Measurements from ENCODE around the gene CALN1.
"Not testable (repeated sequence)": the region's sequence is repeated elsewhere in the genome, so short reads cannot be mapped to it uniquely, and the experiment has no call there.

CALN1 gene

DNA sequence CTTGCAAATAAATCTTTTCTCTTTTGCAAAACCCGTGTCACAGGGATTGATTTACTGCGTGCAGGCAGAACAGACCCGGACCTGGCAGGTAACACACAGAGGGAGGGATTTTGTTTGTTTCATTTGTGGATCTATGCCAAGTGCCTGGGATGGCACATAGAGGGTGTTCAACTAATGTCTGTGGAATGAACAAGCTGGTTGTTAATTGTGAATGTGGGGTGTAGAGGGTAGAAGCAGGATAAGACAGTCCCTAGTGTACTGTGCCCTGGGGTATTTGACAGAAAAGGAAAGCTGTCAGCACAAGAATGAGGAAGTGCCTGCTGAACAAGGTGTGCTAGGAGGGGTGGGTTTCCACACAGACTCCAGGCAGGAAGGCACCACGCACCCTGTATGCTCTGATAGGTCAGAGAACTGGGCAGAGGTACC is 331.8 kb downstream of the CALN1 start:
- no peak for DNase-seq

DNA sequence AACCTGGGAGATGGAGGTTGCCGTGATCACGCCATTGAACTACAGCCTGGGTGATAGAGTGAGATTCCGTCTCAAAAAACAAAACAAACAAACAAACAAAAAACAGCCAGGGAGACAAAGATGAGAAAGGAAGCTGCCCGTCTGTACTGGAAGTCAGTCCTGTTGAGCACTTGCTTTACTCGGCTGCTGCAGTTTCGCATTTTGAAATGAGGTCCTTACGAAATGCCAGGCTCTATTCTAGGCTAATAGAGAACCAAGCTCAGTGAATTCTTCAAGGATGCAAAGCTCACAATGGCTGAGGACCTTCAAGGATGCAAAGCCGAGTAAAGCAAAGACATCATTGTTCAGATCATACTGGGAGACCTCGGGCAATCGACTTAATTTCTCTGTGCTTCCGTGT is 333.3 kb downstream of the CALN1 start:
- no peak for DNase-seq

DNA sequence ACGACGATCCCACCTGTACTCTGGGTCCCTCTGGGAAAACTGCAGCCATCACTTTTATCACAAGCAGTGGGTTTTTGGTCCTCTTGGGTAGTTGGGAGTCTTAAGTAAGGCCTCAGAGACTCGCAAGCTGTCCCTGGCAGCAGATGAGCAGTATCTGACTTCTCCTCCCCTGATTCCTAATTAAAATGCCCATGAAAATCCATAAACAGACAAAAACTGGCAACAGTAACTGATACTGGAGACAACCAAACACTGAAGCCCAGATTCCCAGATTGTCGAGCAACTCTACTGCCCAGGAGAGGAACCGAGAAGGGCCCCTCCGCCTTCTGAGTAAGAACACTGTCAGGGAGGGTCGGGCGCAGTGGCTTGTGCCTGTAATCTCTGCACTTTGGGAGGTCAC is 333.8 kb downstream of the CALN1 start:
- no peak for DNase-seq

DNA sequence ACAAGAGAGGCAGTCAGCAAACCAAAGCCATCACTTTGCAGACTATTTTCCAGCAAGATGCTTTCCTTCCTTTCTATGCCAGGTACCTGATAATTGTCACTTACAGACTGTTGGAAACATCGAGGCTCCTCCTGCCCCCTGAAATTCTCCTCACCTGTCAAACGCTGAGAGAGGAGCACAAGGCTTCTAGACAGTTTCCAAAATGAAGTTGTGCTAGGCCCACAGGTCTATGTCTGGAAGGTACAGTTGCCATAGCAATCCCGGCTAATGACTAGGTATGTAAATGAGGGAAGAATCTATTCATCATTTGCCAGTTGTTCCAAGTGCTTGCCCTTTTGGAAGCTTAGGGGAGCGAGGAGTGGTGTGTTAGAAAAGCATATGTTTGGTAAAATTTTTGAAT is 334.4 kb downstream of the CALN1 start:
- no peak for DNase-seq

DNA sequence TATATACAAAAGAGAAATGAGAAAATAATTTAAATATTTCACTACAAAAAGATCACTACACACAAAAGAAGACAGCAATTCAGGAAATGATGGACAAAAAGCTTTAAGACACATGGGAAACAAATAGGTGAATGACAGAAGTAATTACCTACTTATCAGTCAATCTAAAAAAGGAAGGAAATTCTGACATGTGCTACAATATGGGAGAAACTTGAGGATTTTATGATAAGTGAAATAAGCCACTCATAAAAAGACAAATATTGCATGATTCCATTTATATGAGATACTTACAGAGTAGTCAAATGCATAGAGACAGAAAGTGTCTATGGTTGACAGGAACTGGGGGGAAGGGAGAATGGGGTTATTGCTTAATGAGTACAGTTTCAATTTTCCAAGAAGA is 339.2 kb downstream of the CALN1 start:
- DNase-seq = no peak

DNA sequence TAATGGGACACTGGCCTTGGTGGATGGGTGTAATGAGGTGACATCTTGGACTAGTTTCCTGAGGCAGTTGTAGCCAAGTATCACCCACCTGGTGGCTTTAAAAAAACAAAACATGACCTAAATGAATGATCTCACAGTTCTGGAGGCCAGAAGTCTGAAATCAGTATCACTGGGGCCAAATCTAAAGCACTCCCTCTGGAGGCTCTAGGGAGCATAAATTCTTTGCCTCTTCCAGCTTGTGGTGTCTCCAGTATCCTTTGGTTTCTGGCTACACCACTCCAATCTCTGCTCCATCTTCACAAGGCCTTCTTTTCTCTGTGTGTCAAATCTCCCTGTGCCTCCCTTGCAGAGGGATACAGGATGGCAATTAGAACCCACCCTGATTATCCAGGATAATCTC is 342.9 kb downstream of the CALN1 start:
- DNase-seq = no peak

DNA sequence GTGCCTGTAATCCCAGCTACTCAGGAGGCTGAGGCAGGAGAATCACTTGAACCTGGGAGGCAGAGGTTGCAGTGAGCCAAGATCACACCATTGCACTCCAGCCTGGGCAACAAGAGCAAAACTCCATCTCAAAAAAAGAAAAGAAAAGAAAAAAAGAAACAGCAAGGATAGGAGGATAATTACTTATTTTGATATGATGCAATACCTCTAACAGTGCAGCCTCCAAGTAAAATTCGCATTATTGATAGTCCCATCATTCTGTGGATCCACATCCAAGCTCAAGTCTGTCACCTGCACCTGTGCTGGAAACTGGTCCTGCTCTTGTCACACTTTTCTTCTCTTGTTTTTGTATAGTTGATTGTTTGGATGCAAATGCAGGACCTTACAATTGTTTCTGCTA is 346.4 kb downstream of the CALN1 start:
- not testable (repeated sequence) for DNase-seq

DNA sequence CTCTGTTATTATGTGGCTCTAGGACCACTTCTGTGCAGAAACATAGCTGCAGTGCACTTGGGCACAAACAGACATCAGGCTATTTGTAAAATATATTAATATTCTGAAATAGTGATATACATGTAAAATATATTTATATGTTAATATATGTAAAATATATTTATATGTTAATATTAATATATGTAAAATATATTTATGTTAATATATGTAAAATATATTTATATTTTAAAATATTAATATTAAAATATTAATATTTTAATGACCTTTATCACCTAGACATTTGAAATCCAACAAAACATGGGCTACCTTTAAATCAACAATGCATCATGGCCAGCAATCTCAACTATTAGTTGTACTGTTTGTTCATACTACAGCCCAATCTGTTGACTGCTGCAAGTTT is 347.2 kb downstream of the CALN1 start:
- no peak for DNase-seq

DNA sequence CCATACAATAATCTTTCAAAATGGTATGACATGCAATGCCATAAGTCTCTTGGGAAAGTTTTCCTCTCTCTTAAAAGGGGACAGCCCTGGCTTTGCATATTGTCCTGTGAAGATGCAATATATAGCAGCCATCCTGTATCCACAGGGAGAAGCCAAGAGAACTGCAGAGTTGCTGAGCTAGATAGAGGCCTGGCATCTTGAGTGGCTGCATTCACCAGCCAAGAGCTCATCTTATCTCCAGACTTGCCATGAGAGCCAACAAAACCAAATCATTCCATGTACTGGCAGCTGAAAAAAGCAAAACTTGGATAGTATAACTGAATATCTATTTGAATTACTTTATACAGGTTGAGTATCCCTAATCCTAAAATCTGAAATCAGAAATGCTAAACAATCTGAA is 348.8 kb downstream of the CALN1 start:
- no peak for DNase-seq

DNA sequence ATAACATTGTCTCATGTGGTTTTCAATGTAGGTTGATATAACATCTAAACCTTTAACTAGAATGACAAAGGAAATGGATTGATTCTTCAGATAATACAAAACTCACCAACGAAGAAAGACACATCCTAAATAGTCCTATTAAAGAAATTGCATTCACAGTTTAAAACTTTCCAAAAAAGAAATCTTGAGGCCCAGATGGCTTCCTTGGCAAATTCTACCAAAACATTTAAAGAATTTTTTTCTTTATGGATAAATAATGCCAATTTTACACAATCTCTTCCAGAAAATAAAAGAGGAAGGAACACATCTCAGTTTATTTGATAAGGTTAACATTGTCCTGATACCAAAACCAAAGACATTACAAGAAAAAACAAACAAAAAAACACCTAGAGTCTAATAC is 349.5 kb downstream of the CALN1 start:
- DNase-seq = no peak

DNA sequence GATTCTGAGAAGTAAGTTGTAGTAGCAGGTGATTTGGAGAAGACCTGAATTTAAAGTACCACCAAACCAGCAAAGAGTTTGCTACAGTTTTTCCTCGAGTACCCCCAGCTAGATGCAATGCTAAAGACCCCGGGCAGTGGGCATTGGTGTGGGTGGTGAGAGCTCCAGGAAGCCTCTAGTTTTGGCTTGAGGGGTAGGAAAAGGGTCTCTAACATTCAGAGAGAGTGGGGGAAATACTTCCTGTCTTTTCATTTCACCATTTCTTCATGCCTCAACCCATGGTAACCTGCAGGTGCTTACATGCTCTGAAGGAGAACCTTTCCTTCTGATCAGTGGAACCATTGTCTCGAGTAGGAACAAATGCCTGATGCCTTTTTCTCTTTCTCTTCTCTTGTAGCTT is 352.2 kb downstream of the CALN1 start:
- no peak for DNase-seq

DNA sequence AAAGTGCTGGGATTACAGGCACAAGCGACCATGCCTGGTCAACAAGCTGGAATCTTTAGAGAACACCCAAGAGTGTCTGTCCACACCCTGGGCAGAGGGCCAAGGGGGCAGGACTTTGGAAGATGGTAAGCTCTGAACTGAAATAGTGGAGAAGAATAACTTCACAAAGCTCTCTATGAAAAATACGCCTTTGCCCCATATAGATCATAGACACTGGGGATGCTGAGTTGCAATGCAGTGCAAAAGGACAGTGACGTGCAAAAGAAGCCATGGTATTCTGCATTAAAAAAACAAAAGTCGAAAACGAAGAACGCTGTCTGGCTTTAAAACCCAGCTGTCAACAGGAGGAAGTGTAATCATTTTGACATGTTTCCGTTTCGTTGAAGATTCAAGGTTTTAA is 353.6 kb downstream of the CALN1 start:
- no peak for DNase-seq

DNA sequence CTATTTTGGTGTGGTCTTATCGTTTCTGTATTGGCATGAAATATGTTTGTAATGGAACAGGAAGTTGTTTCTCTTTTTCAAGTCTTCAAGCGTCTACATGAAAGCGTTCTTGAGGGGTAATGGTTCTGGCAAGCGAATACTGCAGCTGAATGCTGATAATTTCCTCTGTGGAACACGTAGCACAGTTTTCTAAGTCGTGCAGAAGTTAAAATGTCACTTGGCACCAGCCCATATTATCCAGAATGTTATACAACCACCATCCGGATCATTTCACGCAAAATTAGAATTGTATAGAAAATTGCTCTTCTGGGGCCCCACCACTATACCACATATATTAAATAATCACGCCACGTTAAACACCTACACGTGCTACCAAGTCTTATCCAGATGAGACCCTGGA is 354.3 kb downstream of the CALN1 start:
- no peak for DNase-seq

DNA sequence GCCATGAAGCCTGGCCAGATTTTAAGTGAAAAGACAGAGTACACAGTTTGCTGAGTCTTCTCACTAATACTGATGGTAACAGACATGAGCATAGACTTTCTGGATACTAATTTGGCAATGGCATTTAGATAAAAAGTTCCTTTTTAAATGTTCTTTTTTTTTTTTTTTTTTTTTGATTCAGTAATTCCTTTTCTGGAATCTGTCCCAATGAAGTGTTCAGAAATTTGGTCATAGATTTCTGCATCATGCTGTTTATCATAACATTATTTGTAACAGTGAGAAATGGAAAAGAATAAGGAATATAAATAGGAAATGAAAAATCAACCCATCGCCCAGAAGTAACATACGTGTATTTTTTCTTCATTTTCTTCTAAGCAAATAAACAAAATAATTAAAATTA is 354.9 kb downstream of the CALN1 start:
- no peak for DNase-seq

DNA sequence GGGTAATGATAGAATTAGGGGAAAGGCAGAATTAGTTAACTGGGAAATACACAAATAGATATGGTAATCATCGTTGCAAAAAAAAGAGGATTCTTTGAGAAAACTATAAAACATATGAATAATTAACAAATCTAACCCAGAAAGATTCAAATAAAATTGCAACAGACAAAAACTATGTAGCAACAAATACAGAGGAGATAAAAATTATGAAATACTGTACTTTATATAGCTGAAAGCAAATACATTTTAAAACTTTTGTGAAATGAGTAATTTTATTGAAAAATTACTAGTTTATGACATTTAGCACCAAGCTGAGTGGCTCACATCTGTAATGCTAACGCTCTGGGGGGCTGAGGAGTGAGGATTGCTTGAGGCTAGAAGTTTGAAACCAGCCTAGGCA is 356.7 kb downstream of the CALN1 start:
- no peak for DNase-seq

DNA sequence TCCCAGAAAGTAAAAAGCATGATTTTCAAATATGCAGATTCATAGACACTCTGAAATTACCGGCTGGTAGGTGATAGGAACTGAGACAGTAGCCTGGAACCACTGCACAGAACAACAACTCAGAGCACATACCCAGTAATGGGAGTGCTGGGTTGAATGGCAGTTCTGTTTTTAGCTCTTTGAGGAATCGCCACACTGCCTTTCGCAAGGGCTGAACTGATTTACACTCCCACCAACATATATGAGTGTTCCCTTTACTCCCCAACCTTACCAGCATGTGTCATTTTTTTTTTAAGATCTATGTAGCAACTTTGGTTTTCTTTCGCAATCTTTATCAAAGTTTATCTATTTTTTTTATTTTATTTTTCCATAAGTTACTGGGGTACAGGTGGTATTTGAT is 358.8 kb downstream of the CALN1 start:
- DNase-seq = no peak

DNA sequence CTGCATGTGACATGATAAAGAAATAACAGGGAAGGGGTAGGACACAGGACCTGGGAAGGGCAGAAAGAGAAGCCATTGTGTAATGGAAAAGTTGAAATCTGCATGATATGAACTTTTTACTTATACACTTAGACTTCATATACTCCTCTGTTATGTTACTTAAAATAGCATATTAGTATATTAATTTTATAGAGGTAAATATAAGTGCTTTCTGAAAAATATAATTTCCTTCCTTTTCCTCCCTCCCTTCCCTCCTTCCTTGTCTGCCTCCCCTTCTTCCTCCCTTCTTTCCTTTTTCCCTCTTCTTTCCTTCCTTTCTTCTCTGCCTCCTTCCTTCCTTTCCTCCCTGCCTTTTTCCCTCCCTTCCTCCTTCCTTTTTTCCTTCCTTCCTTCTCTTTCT is 363.7 kb downstream of the CALN1 start:
- no peak for DNase-seq

DNA sequence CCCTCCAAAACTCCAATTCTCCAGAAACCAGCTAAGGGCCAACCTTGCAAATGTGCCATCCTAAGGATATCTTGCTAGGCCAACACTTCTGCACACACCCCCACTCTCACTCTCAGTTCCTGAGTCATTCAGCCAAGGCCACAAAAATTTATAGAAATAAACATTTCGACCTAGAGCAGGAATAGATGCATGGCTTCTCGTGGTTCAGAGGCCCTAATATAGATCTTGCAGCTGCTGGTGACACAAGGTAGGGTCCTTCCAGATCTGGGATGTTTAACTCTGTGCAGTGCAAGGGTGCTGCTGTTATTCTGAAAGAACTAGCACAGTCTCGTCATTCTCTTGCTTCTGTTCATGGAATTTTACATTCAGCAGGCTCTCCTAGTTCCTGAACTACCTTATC is 369.3 kb downstream of the CALN1 start:
- no peak for DNase-seq

DNA sequence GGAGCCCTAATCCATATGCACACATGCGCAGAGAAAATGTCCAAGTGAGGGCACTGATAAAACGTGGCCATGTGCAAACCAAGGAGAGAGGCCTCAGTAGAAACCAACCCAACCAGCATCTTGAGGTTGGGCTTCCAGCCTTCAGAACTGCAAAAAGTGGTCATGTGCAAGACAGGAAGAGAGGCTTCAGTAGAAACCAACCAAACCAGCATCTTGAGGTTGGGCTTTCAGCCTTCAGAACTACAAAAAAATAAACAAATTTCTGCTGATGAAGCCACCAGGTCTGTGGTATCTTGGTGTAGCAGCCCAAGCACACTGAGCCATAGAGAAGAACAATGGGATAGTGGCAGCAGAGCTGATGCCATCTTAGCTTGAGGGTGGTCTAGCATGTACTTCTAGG is 371.5 kb downstream of the CALN1 start:
- no peak for DNase-seq

DNA sequence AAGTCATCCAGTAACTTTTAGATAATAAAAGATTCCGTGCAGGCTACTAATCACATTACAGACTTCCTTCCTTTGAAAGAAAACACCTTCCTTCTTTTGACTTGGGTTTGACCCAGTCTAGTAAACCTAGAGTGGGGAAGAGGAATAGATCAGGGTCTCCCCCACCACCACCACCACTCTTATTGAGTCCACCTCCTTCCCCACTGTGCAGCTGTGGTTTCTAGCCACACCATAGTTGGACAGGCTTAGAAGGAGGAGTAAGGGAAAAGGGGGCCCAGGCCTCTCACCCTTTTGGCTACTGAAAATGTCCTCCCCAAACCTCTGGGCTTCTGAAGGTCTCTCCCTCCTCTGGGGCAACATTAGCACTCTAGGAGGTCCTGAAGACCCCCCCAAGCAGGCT is 372.7 kb downstream of the CALN1 start:
- no peak for DNase-seq

DNA sequence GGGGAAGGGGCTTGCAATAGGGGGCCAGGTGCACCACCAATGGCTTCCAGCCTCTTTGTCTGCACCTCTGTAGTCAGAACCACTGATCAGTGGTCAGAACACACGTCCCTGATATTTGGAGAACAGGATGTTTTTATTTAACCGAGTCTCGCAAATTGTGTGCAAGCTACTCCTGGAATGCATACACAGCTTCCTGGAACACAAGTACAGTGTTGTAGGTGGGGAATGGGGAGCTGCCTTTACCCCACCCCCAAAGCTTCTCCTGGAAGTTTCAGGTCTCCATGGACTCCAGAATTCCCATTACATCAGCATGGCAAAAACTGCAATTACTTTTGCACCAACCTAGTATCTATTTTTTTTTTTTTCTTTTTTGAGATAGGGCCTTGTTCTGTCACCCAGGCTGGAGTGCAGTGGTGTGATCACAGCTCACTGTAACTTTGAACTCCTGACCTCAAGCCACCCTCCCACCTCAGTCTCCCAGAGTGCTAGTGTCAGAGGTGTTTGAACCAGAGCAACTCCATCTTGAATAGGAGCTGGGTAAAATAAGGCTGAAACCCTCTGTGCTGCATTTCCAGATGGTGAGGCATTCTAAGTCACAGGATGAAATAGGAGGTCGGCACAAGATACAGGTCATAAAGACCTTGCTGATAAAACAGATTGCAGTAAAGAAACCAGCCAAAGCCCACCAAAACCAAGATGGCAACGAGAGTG is 374.0 kb downstream of the CALN1 start:
- DNase-seq = no peak

DNA sequence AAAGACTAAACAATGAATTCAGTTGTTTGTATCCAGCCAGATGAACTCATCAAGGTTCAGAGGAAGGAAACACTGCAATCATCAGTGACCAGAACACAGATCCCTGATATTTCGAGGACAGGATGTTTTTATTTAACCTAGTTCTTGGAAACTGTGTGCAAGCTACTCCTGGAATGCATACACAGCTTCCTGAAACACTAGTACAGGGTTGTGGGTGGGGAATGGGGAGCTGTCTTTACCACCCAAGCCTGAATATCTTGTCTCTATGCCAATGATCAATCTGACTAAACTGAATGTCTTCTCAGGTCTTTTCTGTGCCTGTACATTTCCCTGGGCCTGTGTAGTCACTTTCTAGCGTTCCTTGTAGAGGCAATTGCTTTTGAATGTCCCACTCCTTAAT is 374.6 kb downstream of the CALN1 start:
- no peak for DNase-seq

DNA sequence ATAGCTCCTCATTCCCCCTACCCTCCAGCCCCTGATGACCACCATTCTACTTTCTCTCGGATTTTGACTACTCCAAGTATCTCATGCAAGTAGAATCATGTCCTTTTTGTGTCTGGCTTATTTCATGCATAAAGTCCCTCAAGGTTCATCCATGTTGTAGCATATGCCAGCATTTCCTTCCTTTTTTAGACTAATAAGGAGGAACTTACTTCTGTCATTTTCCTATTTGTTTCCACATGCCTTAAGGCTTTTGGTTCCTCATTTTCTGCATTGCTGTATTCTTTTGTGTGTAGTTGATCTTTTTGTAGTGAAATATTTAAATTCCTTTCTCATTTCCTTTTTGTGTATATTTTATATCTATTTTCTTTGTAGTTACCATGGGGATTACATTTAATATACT is 376.9 kb downstream of the CALN1 start:
- DNase-seq = no peak

DNA sequence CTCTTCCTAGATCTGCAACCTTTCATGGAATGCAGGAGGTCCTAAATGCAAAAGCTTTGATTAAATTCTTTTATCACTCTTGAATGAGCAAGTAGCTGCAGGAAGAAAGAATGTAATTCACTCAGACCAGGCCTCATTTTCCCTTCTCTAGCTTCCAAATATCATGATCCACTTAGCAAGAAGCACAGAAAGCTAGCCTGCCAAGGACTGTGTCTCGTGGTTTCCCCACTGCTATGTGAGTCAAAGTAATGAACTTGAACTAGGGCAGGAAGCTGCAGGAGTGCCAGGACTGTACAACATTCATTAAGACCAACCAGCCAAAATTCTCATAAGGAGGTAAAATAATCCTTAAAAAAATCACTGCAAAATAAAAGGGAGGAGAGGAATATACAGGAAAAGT is 379.2 kb downstream of the CALN1 start:
- DNase-seq = no peak

DNA sequence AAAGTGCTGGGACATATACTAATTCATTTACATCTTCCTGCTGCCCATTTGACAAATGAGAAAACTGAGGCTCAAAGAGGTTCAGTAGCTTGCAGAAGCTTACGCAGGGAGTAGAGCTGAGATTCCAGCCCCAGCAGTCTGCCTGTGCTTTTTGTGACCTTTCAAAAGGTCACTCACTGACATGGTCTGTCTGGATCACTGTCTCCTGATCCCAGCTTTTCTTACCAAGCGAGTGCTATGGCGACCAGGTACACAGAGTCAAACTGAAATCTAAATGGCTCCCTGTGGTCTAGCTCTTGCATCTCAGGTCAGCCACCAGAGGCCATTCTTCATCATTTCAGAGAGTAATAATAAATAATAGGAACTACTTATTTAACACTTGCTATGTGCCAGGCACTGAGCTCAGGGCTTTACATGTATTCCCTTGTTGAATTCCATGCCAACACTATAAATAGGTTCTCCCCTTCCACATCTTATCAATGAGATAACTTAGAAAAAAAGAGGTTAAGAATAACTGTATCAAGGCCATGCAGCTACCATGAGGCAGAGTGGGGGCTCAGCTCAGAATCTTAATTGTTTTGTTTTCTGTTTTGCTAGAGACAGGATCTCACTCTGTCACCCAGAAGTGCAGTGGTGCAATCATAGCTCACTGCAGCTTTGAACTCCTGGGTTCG is 381.0 kb downstream of the CALN1 start:
- DNase-seq = no peak

Measured in activated CD8-positive, alpha-beta memory T cell treated with anti-CD3 and anti-CD28 coated beads, Interleukin-2, amount 50 U/mL, for 48 hours (primary cell).